Astrocyte (in vitro differentiated cells and primary cell): Measurements from ENCODE around the gene BCL2. TPM values are rescaled to one million over a fixed set of nuclear protein-coding genes. Genes with fewer than 3 reads are reported as not detected.

ENCODE experiments used
- DNase-seq: peaks from one replicate; pipeline ENCODE4 v3.0.0-alpha.2; 2010; ENCODE audit warnings: low read depth
- FAIRE-seq: peaks from 2 replicates; lab custom pipeline; 2011; peaks lifted over from hg19 to GRCh38; lab: Jason Lieb, UNC
- H2AFZ ChIP-seq: 2 replicates; pipeline ENCODE4 v1.6.0; 2012; ENCODE audit warnings: low read depth, low read length, inconsistent platforms
- H3K27ac ChIP-seq: 2 replicates; pipeline ENCODE4 v1.5.1; 2011; ENCODE audit warnings: low read depth, low read length, inconsistent platforms
- H3K27me3 ChIP-seq: 2 replicates; pipeline ENCODE4 v1.6.0; 2011; ENCODE audit warnings: low read length, inconsistent platforms; ENCODE audit not compliant: insufficient read depth
- H3K36me3 ChIP-seq: 2 replicates; pipeline ENCODE4 v1.5.1; 2011; ENCODE audit warnings: low read length, inconsistent platforms; ENCODE audit not compliant: insufficient read depth
- H3K4me1 ChIP-seq: 2 replicates; pipeline ENCODE4 v1.5.1; 2011; ENCODE audit warnings: low read length, inconsistent platforms; ENCODE audit not compliant: insufficient read depth
- H3K4me2 ChIP-seq: 2 replicates; pipeline ENCODE4 v1.6.0; 2012; ENCODE audit warnings: low read length, inconsistent platforms
- H3K4me3 ChIP-seq: 2 replicates; pipeline ENCODE4 v1.5.1; 2011; ENCODE audit warnings: low read depth, mild to moderate bottlenecking, low read length, inconsistent platforms; ENCODE audit not compliant: insufficient read depth
- H3K79me2 ChIP-seq: 2 replicates; pipeline ENCODE4 v1.6.0; 2012; ENCODE audit warnings: mild to moderate bottlenecking, low read length, inconsistent platforms; ENCODE audit not compliant: insufficient read depth
- H3K9ac ChIP-seq: 2 replicates; pipeline ENCODE4 v1.6.0; 2012; ENCODE audit warnings: mild to moderate bottlenecking, low read length, inconsistent platforms
- H3K9me3 ChIP-seq: 2 replicates; pipeline ENCODE4 v1.5.1; 2012; ENCODE audit warnings: low read depth, mild to moderate bottlenecking, low read length, inconsistent platforms; ENCODE audit not compliant: insufficient read depth
- H4K20me1 ChIP-seq: 2 replicates; pipeline ENCODE4 v1.6.0; 2012; ENCODE audit warnings: low read length, inconsistent platforms; ENCODE audit not compliant: insufficient read depth
- H3K27ac Mint-ChIP-seq: one replicate; pipeline ENCODE4 v1.8.0; 2021; ENCODE audit warnings: mild to moderate bottlenecking, mixed read lengths; ENCODE audit not compliant: unreplicated experiment
- H3K27me3 Mint-ChIP-seq: one replicate; pipeline ENCODE4 v1.8.0; 2021; ENCODE audit warnings: low read depth, mixed read lengths; ENCODE audit not compliant: unreplicated experiment
- H3K36me3 Mint-ChIP-seq: one replicate; pipeline ENCODE4 v1.8.0; 2021; ENCODE audit warnings: low read depth, mixed read lengths; ENCODE audit not compliant: unreplicated experiment
- H3K4me1 Mint-ChIP-seq: one replicate; pipeline ENCODE4 v1.8.0; 2021; ENCODE audit warnings: low read depth, mixed read lengths; ENCODE audit not compliant: unreplicated experiment
- H3K4me3 Mint-ChIP-seq: one replicate; pipeline ENCODE4 v1.8.0; 2021; ENCODE audit warnings: mild to moderate bottlenecking, moderate library complexity, mixed read lengths; ENCODE audit not compliant: unreplicated experiment
- H3K9me3 Mint-ChIP-seq: one replicate; pipeline ENCODE4 v1.8.0; 2021; ENCODE audit warnings: mild to moderate bottlenecking, mixed read lengths; ENCODE audit not compliant: unreplicated experiment
- CTCF ChIP-seq: IDR thresholded peaks from 2 replicates; pipeline ENCODE4 v1.5.1; 2011; ENCODE audit warnings: low read depth, mild to moderate bottlenecking, inconsistent platforms, low read length, moderate library complexity; ENCODE audit not compliant: insufficient read depth
- EZH2 ChIP-seq: IDR thresholded peaks from 2 replicates; pipeline ENCODE4 v1.6.1; 2012; ENCODE audit warnings: mild to moderate bottlenecking, low read length, inconsistent platforms; ENCODE audit not compliant: insufficient read depth
- total RNA-seq: library from RNA; stranded (reverse); gene quantifications from 2 replicates; pipeline ENCODE4 v1.2.1, GENCODE V29; 2021

The BCL2 gene
- total RNA-seq, 1 donor from 2014 or later, result 1.7 TPM

- Histone ChIP-seq H3K4me3 (no peak overlapping the region), H3K9ac (no peak overlapping the region), H2AFZ (no peak overlapping the region), H3K27me3 (no peaks in the 10 kb centered on the region), H4K20me1 (no peaks in the 10 kb centered on the region), H3K4me1 (peaks cover 2% of the 10 kb centered on the region), H3K9me3 (no peaks in the 10 kb centered on the region), H3K36me3 (peaks cover 9% of the 10 kb centered on the region), H3K27ac (no peak overlapping the region), H3K79me2 (no peaks in the 10 kb centered on the region), H3K4me2 (no peak overlapping the region)
- H3K27ac Mint-ChIP-seq, result no peak overlapping the region
- H3K36me3 Mint-ChIP-seq, result no peaks in the 10 kb centered on the region
- H3K9me3 Mint-ChIP-seq, result no peaks in the 10 kb centered on the region
- TF ChIP-seq CTCF, result no peak
- no peak for TF ChIP-seq EZH2
- no peak for DNase-seq
- FAIRE-seq, result no peak
- H3K4me3 Mint-ChIP-seq, result no peak overlapping the region
- H3K4me1 Mint-ChIP-seq, result peaks cover 4% of the 10 kb centered on the region
- H3K27me3 Mint-ChIP-seq, result peaks cover 3% of the 10 kb centered on the region
Observed at GRCh38 chr18:63326011-63326410, 6.4 kb upstream of the BCL2 start.

- no peak overlapping the region for H3K4me3 ChIP-seq
- TF ChIP-seq CTCF (no peak), EZH2 (no peak)
- peaks cover 4% of the 10 kb centered on the region for H3K4me1 Mint-ChIP-seq
- H3K36me3 ChIP-seq, result peaks cover 6% of the 10 kb centered on the region
- H3K27me3 Mint-ChIP-seq, result peaks cover 3% of the 10 kb centered on the region
- no peak for DNase-seq
- no peak overlapping the region for H3K27ac Mint-ChIP-seq
- H3K27ac ChIP-seq, result no peak overlapping the region
- no peaks in the 10 kb centered on the region for H3K36me3 Mint-ChIP-seq
- FAIRE-seq, result no peak
- H4K20me1 ChIP-seq, result no peaks in the 10 kb centered on the region
- no peak overlapping the region for H2AFZ ChIP-seq
- no peak overlapping the region for H3K4me2 ChIP-seq
- H3K79me2 ChIP-seq, result no peaks in the 10 kb centered on the region
- no peaks in the 10 kb centered on the region for H3K27me3 ChIP-seq
- H3K9ac ChIP-seq, result no peak overlapping the region
- no peaks in the 10 kb centered on the region for H3K9me3 ChIP-seq
- no peak overlapping the region for H3K4me3 Mint-ChIP-seq
- peaks cover 7% of the 10 kb centered on the region for H3K4me1 ChIP-seq
- no peaks in the 10 kb centered on the region for H3K9me3 Mint-ChIP-seq
Observed at GRCh38 chr18:63325086-63325686, 5.6 kb upstream of the BCL2 start.

- no peak overlapping the region for H3K4me2 ChIP-seq
- H3K4me1 ChIP-seq, result peaks cover 11% of the 10 kb centered on the region
- H3K27ac ChIP-seq, result no peak overlapping the region
- H3K27me3 ChIP-seq, result peaks cover 4% of the 10 kb centered on the region
- H3K9me3 ChIP-seq, result no peaks in the 10 kb centered on the region
- TF ChIP-seq CTCF (peak; percentile 86), EZH2 (no peak)
- Mint-ChIP-seq H3K9me3 (no peaks in the 10 kb centered on the region), H3K4me3 (peak overlapping the region; percentile 46), H3K27ac (no peak overlapping the region), H3K4me1 (peaks cover 11% of the 10 kb centered on the region), H3K27me3 (peaks cover 12% of the 10 kb centered on the region), H3K36me3 (peaks cover 3% of the 10 kb centered on the region)
- FAIRE-seq (peak; percentile 29), DNase-seq (peak; percentile 35)
- no peaks in the 10 kb centered on the region for H3K79me2 ChIP-seq
- H4K20me1 ChIP-seq, result no peaks in the 10 kb centered on the region
- no peak overlapping the region for H3K9ac ChIP-seq
- H2AFZ ChIP-seq, result no peak overlapping the region
- H3K36me3 ChIP-seq, result no peaks in the 10 kb centered on the region
- no peak overlapping the region for H3K4me3 ChIP-seq
Observed at GRCh38 chr18:63322908-63323634, 3.5 kb upstream of the BCL2 start.
